Fibroblast of villous mesenchyme (primary cell): ENCODE measurements around the gene ZNF397. TPM values are rescaled to one million over a fixed set of nuclear protein-coding genes. Genes with fewer than 3 reads are reported as not detected.
A peak's percentile ranks its signal among the peaks of the same experiment; 100 is the strongest.

Source experiments
- DNase-seq: peaks from one replicate; pipeline ENCODE4 v3.0.0-alpha.2; 2010; ENCODE audit warnings: low read depth
- H3K4me3 ChIP-seq: 2 replicates; pipeline ENCODE4 v1.5.1; 2011; ENCODE audit warnings: low read depth, mild to moderate bottlenecking, low read length
- CTCF ChIP-seq: IDR thresholded peaks from 2 replicates; pipeline ENCODE4 v1.5.1; 2012; ENCODE audit warnings: low read depth, mild to moderate bottlenecking, low read length; ENCODE audit not compliant: insufficient read depth
- total RNA-seq: library from RNA; depleted of rRNA; stranded (reverse); fragments of >200 nt; gene quantifications from 2 replicates; pipeline ENCODE4 v1.2.3, GENCODE V29; 2012

Gene ZNF397
- 8.2 and 10.0 TPM in 2 replicates for total RNA-seq

DNA sequence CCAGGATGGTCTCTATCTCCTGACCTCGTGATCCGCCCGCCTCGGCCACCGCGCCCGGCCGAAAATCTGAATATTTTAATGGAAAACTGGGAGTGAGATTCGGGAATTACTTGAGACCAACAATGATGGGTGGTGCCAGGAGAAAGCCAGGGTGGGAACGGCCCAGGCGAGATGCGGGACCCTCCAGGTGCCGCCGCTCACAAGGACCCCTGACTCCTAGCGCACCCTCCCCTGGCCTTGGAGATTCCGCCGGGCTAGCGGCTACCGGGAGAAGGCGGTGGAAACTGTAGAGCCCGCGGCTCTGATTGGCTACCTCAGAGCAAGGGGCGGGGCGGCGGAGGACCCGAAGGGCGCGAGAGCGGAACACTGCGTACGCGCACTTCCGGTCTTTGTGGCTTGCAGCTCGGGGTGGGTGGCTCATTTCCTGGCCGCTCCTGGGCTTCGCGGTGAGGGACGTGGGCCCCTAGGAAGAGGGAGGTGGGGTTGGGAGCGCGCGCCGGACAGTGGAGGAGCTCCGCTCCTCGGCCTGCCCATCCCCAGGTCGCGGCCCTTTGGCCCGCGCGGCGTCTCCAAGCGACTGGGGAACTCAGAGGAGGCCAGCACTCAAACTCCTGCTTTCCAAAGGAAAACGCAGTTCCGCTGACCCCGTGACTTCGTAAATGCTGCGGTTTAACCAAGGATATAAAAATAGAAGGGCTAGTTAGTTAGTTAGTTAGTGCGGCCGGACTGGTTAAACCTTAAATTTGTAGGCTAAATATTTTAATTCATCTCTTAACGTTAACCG is at the start of gene ZNF397:
TSS of gene ZNF397 (plus strand) at position 371 of the 784 bp plus-strand sequence. CDS start 1,437 bp downstream, outside the sequence.
- H3K4me3 ChIP-seq, result peak within 1 kb of the TSS; percentile 83
- DNase-seq, result peak; percentile 98
- no peak for TF ChIP-seq CTCF

DNA sequence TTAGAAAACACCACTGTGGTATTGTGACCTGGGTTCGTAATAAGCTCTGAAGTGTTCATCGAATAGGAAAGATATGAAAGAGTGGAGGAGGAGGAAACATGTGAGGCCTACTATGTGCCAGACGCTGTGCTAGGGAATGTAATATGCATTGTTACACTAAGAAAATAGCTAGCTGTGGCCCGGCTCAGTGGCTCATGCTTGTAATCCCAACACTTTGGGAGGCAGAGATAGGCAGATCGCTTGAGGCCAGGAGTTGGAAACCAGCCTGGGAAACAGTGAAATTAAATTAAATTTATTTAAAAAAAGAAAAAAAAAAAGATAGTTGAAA is 49.2 kb upstream of the ZNF397 start:
- TF ChIP-seq CTCF, result no peak
- no peak overlapping the region for H3K4me3 ChIP-seq
- no peak for DNase-seq

DNA sequence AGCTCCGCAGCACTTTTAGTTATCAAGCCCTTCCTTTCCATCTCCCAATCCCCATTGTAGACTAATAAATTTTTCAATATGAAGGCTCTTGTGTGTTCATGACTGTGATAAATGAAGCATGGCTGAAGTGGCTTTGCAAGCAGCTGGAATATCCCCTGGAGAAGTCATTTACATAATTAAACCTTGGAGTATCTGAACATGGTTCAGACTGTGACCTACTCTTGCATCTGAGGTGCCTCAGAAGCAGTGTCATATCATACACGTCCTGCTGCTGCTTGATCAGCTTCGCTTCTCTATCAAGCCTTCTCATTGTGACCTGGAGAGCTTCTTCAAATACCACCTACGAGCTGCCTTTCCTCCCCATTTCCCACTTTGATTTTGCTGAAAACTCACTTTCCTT is 48.4 kb upstream of the ZNF397 start:
- TF ChIP-seq CTCF, result no peak
- H3K4me3 ChIP-seq, result no peak overlapping the region
- DNase-seq, result no peak

DNA sequence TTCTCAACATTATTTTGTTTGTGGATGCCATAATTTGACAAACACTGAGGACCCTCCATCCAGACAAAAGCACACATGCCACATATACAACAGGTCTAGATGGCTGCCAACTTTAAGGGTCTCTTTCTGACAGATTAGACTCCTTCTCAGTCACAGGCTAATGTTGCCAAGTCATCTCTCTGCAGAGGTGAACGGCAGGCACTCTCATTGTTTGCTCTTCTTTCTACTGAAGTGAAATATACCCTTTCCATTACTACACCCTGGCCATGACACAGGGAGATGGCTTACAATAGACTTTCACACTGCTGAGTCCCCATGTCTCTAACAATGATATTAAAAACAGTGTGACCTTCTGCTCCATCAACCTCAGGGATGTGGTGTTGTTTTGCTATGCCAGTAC is 47.5 kb upstream of the ZNF397 start:
- no peak for DNase-seq
- H3K4me3 ChIP-seq, result no peak overlapping the region
- no peak for TF ChIP-seq CTCF

DNA sequence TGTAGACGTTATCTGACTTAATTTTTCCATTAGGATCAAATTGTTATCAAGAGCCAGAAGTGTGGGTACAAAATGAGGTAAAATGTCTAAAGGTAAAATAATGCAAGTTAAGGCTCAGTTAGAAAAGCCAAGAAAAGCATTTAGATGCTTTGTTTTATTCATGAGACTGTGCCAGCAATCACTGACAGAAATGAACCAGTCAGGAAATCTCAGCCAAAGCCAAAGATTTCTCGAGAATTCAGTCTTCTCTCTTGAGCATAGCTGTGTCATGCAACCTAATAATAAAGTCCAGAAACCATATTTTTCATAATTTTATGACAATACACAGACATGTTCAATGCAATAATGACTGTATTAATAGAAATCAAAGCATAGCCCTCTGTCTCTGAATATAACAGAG is 43.5 kb upstream of the ZNF397 start:
- DNase-seq, result no peak
- no peak overlapping the region for H3K4me3 ChIP-seq
- no peak for TF ChIP-seq CTCF

DNA sequence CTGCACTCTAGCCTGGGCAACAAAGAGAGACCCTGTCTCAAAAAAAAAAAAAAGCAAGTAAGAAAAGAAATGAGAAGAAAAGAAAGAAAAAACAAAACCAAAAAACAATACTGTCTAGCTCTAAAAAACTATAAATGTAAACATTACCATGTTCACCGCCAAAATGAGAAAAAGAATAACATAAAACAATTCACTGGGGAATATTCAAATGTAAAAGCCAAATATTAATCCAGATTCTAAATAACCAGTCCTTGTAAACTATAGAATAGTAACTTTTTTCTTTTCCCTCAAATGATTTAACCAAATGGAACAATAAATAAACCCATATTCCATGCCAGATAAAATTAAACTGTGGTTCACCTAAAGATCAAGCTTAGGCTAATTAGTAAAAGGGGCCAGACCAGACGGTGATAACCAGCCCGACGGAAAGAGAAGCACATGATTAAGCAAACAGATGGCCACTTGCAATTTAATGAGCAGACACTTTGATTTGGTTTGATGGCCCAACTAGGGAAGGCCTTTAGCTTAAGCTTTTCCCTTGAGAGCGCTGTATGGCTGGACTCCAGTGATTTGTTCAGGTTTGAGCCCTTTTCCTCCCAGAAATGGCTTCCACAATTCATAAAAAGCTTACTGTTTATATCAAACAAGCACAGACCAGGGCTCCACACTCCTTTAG is 39.4 kb upstream of the ZNF397 start:
- no peak for TF ChIP-seq CTCF
- DNase-seq, result no peak
- H3K4me3 ChIP-seq, result no peak overlapping the region

- no peak for TF ChIP-seq CTCF
- no peak for DNase-seq
- no peak overlapping the region for H3K4me3 ChIP-seq
Measured at GRCh38 chr18:35203067-35203466, 37.8 kb upstream of the ZNF397 start.
